ENCODE measurements around the gene SLC22A2. TPM values are rescaled to one million over a fixed set of nuclear protein-coding genes. Genes with fewer than 3 reads are reported as not detected.

Gene SLC22A2
- total RNA-seq, 1 donor from 2014 or later: not detected

DNA sequence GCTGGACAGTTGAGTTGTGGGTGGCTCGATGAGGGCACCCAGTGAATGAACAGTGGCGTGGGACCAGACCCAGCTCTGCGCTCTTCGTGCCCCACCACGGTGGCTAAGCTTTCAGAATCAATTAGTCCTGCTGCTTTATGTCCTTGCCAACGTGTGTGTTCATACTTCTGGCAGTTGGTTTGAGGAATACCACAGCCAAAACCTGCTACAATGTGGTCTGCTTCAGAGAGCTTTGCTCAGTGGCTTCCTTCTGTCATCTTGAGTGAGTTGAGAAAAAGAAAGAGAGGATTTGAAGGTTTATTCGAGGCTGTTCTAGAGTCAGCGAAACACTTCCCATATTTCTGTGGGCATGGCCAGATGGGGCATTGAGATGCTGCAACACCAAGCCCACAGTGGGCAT is 39.5 kb upstream of the SLC22A2 start:
- no peak overlapping the region for H3K4me3 ChIP-seq (ENCODE audit: low read depth, low read length)
- TF ChIP-seq, protein P1, sequence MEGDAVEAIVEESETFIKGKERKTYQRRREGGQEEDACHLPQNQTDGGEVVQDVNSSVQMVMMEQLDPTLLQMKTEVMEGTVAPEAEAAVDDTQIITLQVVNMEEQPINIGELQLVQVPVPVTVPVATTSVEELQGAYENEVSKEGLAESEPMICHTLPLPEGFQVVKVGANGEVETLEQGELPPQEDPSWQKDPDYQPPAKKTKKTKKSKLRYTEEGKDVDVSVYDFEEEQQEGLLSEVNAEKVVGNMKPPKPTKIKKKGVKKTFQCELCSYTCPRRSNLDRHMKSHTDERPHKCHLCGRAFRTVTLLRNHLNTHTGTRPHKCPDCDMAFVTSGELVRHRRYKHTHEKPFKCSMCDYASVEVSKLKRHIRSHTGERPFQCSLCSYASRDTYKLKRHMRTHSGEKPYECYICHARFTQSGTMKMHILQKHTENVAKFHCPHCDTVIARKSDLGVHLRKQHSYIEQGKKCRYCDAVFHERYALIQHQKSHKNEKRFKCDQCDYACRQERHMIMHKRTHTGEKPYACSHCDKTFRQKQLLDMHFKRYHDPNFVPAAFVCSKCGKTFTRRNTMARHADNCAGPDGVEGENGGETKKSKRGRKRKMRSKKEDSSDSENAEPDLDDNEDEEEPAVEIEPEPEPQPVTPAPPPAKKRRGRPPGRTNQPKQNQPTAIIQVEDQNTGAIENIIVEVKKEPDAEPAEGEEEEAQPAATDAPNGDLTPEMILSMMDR (conservative IDR thresholded peaks at IDR 0.05; ENCODE audit: low read depth, low read length): no peak
- DNase-seq (ENCODE audit: low read depth): no peak

DNA sequence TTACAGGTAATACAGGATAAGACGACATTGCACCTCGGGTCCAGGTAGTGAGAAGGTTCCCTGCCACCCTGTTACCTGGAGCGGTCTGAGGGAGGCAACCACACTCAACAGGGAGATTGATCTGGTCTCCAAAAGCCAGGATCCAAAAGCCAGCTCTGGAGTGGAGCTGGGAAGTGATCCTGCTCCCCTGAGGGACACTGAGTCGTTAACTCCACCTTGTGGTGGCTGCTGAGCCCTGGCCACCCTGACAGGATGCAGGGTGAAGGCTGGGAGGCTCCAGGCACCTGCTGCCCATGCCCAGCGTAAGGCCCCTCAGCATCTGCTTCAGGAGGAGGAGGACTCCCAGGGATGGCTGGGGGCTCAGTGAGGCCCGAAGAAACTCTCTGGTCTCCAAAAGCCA is 38.7 kb upstream of the SLC22A2 start:
- TF ChIP-seq, protein P1 (conservative IDR thresholded peaks at IDR 0.05; ENCODE audit: low read depth, low read length): peak; percentile 61
- DNase-seq (ENCODE audit: low read depth): no peak
- H3K4me3 ChIP-seq (ENCODE audit: low read depth, low read length): no peak overlapping the region

DNA sequence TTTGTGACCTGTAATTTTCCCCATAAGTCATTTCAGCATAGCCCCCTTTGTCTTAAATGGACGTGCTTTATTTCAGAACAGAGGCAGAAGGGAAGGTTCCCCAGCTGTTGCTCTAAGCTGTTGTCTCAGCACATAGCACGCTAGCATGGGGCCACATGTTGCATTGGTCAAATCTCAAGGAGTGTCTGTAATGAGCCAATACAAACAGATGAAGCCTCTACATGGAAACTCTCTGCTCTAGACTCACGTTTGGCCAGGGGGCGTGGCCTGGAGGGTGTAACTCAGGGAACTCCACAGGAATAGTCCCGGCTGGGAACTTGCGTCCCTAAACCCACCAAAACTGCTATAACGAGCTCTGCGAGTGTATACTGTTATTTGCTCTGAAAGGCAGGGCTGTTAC is 35.2 kb upstream of the SLC22A2 start:
- TF ChIP-seq, protein P1 (conservative IDR thresholded peaks at IDR 0.05; ENCODE audit: low read depth, low read length): no peak
- DNase-seq (ENCODE audit: low read depth): no peak

DNA sequence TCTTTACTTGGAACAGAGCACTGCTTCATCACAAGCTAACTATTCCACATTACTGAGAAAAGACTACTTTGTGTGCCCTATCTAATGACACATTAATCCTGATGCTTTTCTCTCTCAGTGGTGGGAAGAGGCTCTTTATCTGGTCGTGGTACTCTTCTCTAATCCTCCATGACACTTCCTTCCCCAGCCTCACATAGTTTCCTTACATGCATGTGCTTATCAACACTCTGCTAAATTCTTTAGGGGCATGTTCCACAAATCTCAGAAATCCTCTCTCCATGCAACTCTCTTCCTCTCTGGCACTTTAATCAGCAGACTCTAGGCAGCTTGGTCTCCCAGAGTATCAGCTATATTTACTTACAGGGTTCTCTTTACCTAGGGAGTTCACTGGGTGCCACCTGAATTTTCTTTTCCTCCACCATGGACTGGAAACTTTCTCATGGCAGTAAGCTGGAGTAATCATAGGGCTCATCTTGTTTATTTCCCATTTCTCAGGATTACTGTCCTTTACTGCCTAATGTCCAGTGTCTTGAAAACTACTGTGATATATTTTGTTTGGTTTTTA is 27.0 kb upstream of the SLC22A2 start:
- H3K4me3 ChIP-seq (ENCODE audit: low read depth, low read length): no peak overlapping the region
- DNase-seq (ENCODE audit: low read depth): no peak
- TF ChIP-seq, protein P1 (conservative IDR thresholded peaks at IDR 0.05; ENCODE audit: low read depth, low read length): no peak

More for the DNA sequence above, 35.2 kb upstream of the SLC22A2 start:
- no peak overlapping the region for H3K4me3 ChIP-seq (ENCODE audit: low read depth, low read length)

DNA sequence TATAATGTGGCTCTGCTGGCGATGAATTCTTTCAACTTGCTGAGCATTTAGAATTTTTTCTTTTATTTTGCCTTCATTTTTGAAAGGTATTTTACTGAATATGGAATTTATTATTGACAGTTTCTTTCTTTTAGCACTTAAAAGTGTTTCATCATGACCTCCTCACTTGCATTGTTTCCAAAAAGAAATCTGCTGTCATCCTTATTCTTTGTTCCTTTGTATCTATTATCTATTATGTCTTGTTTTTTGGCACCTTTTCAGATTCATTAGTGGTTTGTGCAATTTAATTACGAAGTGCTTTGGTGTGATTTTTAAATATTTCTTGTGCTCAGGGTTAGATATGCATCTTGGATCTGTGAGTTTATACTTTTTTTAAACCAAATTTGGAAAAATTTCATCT is 26.0 kb upstream of the SLC22A2 start:
- no peak for DNase-seq (ENCODE audit: low read depth)
- H3K4me3 ChIP-seq (ENCODE audit: low read depth, low read length): no peak overlapping the region
- TF ChIP-seq, protein P1 (conservative IDR thresholded peaks at IDR 0.05; ENCODE audit: low read depth, low read length): no peak

DNA sequence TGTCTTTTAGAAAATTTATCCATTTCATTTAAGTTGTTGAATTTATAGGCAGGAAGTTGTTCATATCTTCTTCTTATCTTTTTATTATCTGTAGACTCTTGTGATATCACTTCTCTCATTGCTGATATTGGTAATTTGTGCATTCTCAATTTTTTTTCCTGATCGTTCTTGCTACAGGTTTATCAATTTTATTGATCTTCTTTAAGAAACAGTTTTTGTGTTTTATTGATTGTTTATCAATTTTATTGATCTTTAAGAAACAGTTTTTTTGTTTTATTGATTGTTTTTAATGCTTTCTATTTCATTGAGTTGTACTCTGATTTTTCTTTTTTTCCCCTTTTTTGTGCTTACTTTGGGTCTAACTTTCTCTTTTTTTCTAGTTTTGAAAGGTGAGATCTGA is 23.8 kb upstream of the SLC22A2 start:
- TF ChIP-seq, protein P1 (conservative IDR thresholded peaks at IDR 0.05; ENCODE audit: low read depth, low read length): no peak
- no peak overlapping the region for H3K4me3 ChIP-seq (ENCODE audit: low read depth, low read length)
- DNase-seq (ENCODE audit: low read depth): no peak

DNA sequence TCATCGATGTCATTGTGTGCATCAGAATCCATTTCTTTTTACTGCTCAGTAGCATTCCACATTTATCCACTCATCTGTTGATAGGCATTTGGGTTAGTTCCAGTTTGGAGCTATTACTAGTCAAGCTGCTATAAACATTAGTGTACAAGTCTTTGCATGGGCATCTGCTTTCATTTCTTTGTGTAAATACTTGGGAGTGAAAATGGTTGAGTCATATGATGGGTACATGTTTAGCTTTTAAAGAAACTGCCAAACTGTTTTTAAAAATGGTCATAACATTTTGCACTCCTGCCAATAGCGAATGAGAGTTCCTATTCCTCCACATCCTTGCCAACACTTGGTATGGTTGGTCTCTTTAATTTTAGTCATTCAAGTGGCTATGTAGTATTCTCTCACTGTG is 21.2 kb upstream of the SLC22A2 start:
- TF ChIP-seq, protein P1 (conservative IDR thresholded peaks at IDR 0.05; ENCODE audit: low read depth, low read length): no peak
- DNase-seq (ENCODE audit: low read depth): no peak
- no peak overlapping the region for H3K4me3 ChIP-seq (ENCODE audit: low read depth, low read length)

Data from epithelial cell of proximal tubule (primary cell).